Testis (tissue), 3 donors: Measurements from ENCODE around the gene TMEM191C. TPM values are rescaled to one million over a fixed set of nuclear protein-coding genes. Genes with fewer than 3 reads are reported as not detected.

ENCODE experiments used
- DNase-seq: peaks from one replicate; pipeline ENCODE4 v3.0.0-alpha.2; 2019
- H3K27ac ChIP-seq, 2 donors: fragments of 200-600 bp; sonication (generic); one replicate each; pipeline ENCODE4 v1.5.1; 2019
- H3K27me3 ChIP-seq: fragments of 200-600 bp; sonication (generic); one replicate; pipeline ENCODE4 v1.5.1; 2019
- H3K36me3 ChIP-seq: fragments of 200-600 bp; sonication (generic); one replicate; pipeline ENCODE4 v1.5.1; 2017; ENCODE audit warnings: low read depth; ENCODE audit errors: missing control alignments
- H3K4me1 ChIP-seq: fragments of 200-600 bp; sonication (generic); one replicate; pipeline ENCODE4 v1.5.1; 2019
- H3K4me3 ChIP-seq, 2 donors: fragments of 200-600 bp; sonication (generic); one replicate each; pipeline ENCODE4 v1.5.1; 2017 to 2019
- H3K9me3 ChIP-seq: fragments of 200-600 bp; sonication (generic); one replicate; pipeline ENCODE4 v1.5.1; 2017
- POLR2A ChIP-seq: fragments of 450-650 bp; IDR thresholded peaks from one replicate; pipeline ENCODE4 v1.6.1; 2017; ENCODE audit warnings: antibody characterized with exemption, mild to moderate bottlenecking, moderate library complexity
- WGBS, 2 donors: methylation state at CpG; one replicate each; pipeline ENCODE4 v1.1.5; 2018; 5-methylcytosine and 5-hydroxymethylcytosine counted together
- intact Hi-C: fragments of 100-400 bp; cut with DNase I; formaldehyde crosslinking; loops from one replicate; pipeline ENCODE4 v1.15.1; 2023; ENCODE audit warnings: low total_unique reads
- polyA plus RNA-seq: library from polyadenylated mRNA; stranded (reverse); fragments of 350-450 nt; fragmentation: Illumina TruSeq; extraction: RNeasy Lipid Tissue Mini Kit (QIAGEN cat#74804); gene quantifications from one replicate; pipeline ENCODE4 v1.2.3, GENCODE V29; 2014; ENCODE audit warnings: low read depth, low replicate concordance; ENCODE audit not compliant: insufficient read depth
- total RNA-seq, 2 donors: library from RNA; depleted of rRNA; stranded (reverse); fragments of >200 nt; gene quantifications; one replicate each; pipeline ENCODE4 v1.2.3, GENCODE V29; 2016
- TF ChIP-seq, protein P1 (sequence below), 3 experiments: fragments of 450-650 bp in 2 of 3; fragments of 200-600 bp in 1 of 3; sonication (generic) in 1 of 3; IDR thresholded peaks; one replicate each; pipeline ENCODE4 v1.5.1; 2016 to 2019; ENCODE audit warnings: antibody characterized with exemption in 3 of 3, mild to moderate bottlenecking in 2 of 3, moderate library complexity in 1 of 3

Gene TMEM191C
- total and polyA plus RNA-seq, 3 donors from 2014 or later, result 35.3 to 78.2 (median 54.4) TPM

DNA sequence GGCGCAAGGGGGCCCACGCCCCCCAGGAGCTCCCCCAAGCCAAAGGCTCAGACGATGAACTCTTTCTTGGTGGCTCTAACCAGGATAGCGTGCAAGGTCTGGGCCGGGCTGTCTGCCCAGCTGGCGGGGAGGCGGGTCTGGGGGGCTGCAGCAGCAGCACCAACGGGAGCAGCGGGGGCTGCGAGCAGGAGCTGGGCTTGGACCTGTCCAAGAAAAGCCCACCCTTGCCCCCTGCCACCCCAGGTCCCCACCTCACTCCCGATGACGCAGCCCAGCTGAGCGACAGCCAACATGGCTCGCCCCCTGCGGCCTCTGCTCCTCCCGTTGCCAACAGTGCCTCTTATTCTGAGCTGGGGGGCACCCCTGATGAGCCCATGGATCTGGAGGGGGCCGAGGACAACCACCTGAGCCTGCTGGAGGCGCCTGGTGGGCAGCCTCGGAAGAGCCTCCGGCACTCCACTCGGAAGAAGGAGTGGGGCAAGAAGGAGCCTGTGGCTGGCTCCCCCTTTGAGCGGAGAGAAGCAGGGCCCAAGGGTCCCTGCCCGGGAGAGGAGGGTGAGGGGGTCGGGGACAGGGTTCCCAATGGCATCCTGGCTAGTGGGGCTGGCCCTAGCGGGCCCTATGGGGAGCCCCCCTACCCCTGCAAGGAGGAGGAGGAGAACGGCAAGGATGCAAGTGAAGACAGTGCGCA is 21.6 kb upstream of the TMEM191C start:
- WGBS, 2 donors, result 90 to 96% methylated on average over 2 to 27 of the region's 27 CpGs

DNA sequence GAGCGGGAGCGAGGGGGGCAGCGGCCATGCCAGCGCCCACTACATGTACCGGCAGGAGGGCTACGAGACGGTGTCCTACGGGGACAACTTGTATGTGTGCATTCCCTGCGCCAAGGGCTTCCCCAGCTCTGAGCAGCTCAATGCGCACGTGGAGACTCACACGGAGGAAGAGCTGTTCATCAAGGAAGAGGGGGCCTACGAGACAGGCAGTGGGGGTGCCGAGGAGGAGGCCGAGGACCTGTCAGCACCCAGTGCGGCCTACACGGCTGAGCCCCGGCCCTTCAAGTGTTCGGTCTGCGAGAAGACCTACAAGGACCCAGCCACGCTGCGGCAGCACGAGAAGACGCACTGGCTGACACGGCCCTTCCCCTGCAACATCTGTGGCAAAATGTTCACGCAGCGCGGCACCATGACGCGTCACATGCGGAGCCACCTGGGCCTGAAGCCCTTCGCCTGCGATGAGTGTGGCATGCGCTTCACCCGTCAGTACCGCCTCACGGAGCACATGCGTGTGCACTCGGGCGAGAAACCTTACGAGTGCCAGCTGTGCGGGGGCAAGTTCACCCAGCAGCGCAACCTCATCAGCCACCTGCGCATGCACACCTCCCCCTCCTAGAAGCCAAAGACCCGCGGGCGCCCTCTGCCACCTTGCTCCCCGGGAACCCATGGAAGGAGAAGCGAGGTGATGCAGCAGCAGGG is 20.9 kb upstream of the TMEM191C start:
- TF ChIP-seq, protein P1, sequence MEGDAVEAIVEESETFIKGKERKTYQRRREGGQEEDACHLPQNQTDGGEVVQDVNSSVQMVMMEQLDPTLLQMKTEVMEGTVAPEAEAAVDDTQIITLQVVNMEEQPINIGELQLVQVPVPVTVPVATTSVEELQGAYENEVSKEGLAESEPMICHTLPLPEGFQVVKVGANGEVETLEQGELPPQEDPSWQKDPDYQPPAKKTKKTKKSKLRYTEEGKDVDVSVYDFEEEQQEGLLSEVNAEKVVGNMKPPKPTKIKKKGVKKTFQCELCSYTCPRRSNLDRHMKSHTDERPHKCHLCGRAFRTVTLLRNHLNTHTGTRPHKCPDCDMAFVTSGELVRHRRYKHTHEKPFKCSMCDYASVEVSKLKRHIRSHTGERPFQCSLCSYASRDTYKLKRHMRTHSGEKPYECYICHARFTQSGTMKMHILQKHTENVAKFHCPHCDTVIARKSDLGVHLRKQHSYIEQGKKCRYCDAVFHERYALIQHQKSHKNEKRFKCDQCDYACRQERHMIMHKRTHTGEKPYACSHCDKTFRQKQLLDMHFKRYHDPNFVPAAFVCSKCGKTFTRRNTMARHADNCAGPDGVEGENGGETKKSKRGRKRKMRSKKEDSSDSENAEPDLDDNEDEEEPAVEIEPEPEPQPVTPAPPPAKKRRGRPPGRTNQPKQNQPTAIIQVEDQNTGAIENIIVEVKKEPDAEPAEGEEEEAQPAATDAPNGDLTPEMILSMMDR (IDR thresholded peaks at IDR 0.05), result no peak
- TF ChIP-seq POLR2A, result no peak
- Histone ChIP-seq H3K36me3 (no peaks in the 10 kb centered on the region), H3K27me3 (no peaks in the 10 kb centered on the region), H3K27ac (no peak overlapping the region), H3K4me1 (no peaks in the 10 kb centered on the region), H3K4me3 (no peak overlapping the region), H3K9me3 (no peaks in the 10 kb centered on the region)
- DNase-seq, result peak; percentile 12
- whole genome bisulfite sequencing, 2 donors, result 93 to 94% methylated on average over 28 to 49 of the region's 49 CpGs
- intact Hi-C loops, result no loop called here

More for the DNA sequence above, 21.6 kb upstream of the TMEM191C start:
- H3K27me3 ChIP-seq, result no peaks in the 10 kb centered on the region
- no peak overlapping the region for H3K27ac ChIP-seq
- no peaks in the 10 kb centered on the region for H3K4me1 ChIP-seq
- H3K9me3 ChIP-seq, result no peaks in the 10 kb centered on the region
- peak; percentile 10 for DNase-seq
- intact Hi-C loops, result no loop called here
- H3K36me3 ChIP-seq, result no peaks in the 10 kb centered on the region
- no peak overlapping the region for H3K4me3 ChIP-seq
- no peak for TF ChIP-seq POLR2A
- TF ChIP-seq, protein P1 (IDR thresholded peaks at IDR 0.05), result no peak

DNA sequence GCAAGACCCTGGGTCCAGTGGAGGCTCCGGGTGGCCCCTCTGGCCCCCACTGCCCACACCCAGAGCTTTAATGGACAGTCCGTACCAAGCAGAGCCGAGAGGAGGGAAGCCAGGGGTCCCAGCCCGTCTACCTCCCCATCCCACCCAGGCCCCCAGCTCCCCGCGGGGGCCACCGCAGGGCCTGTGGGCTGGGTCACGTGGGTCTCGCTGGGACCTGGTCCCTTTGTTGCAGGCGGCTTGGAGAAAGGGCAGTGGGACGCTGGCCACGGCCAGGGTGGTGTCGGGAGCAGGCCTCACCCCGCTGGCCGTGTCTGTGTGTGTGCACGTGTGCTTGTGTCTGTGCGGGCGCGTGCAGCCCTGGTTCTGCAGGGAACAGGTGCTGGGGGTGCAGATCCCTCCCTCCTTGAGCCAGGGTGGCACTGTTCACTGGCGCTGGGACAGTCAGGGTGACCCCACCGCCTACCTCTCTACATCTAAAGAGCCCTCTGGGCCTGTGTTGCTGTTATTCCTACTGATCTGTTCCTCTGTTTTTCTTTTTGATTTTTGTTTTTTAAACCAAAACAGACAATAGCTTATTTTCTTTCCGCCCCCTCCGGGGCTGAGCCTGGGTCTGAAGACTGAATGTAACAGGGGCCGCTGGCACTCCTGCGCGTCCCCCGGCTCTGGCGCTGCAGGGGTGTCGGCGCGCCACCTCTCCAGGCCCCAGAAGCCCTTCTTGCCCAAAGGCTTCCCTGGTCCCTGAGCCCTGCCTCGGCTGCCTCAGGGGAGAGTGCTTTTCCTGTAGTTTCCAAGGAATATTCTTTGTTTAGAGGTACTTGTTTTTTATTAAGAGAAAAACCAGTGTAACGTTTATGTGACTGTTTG is 20.1 kb upstream of the TMEM191C start:
- 95 to 96% methylated on average over 16 to 28 of the region's 33 CpGs for WGBS, 2 donors
- peak; percentile 12 for DNase-seq
- Histone ChIP-seq H3K4me3 (no peak overlapping the region), H3K27me3 (no peaks in the 10 kb centered on the region), H3K27ac (no peak overlapping the region), H3K4me1 (no peaks in the 10 kb centered on the region), H3K9me3 (no peaks in the 10 kb centered on the region), H3K36me3 (no peaks in the 10 kb centered on the region)
- intact Hi-C loops, result no loop called here
- no peak for TF ChIP-seq POLR2A
- TF ChIP-seq, protein P1 (IDR thresholded peaks at IDR 0.05), result no peak

DNA sequence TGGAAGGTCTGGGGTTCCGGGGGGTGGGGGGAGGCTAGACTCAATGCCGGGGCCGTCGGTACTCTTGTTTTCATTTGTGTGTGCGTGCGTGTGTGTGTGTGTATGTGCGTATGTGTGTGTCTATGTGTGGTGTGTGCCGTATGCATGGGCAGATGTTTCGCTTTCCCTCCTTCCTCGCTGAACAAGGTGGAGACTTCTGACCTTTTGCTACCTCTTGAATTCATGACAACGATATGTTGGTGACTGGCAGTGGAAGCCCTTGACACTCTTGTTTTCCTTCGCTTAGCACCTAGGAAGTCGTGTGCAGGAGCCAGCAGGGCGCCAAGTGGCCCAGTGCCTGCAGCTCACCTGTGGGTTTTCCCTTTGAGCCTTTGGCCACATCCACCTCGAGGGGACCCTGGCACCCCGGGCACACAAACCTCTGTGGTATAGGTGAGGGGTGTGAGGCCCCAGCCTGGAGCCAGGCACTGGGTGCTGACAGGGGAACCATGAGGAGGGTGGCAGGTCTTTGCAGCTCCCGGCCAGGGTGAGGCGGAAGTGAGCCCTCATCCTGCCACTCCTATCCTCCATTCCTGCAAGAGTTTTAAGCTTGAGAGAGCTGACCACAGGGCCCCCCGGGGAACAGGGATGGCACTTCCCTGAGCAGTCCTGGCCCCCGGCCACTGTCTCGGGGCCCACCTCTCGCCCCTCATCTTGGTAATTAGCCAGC is 19.3 kb upstream of the TMEM191C start:
- TF ChIP-seq POLR2A, result no peak
- TF ChIP-seq, protein P1 (IDR thresholded peaks at IDR 0.05), result no peak
- Histone ChIP-seq H3K4me3 (no peak overlapping the region), H3K9me3 (no peaks in the 10 kb centered on the region), H3K27me3 (no peaks in the 10 kb centered on the region), H3K36me3 (no peaks in the 10 kb centered on the region), H3K4me1 (no peaks in the 10 kb centered on the region), H3K27ac (no peak overlapping the region)
- 93 to 94% methylated on average over 17 to 22 of the region's 22 CpGs for WGBS, 2 donors
- DNase-seq, result peak; percentile 13
- intact Hi-C loops, result no loop called here
